ENCODE results near the gene TRPM2.

Gene TRPM2

DNA sequence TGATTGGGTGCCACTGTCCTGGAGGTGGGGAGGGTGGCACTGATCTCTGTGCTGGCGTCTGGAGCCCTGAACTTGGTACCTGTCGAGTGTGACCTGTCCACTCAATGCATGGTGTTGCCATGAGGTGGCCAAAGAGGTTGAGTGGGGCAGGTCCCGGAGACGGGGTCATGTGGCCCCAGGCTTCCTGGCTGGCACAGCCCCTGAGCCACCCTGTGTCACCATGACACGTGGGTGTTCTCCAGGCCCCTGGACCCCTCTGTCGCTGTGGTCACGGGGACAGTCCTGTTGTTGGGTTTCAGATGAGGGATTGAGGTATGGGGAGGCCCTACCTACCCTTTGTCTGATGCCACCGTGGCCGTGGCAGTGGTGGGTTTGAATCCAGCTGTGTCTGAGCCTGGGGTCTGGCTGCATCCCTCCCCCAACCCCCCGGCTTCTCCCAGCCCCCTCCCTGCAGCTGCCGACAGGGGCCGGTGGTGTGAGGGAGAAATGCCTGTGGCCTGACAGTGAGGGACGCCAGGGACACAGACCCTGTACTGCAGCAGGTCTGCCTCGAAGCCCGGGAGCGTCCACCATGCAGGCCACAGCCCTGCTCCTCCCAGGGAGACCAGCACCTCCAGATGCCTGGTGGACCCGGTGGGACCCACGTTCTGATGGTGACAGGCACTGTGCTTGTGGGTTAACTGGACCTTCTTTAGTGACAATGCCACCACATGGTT, 12.0 kb downstream of the TRPM2 start:
- DNase-seq (ENCODE audit: low read depth) = no peak
- no peak overlapping the region for H3K4me3 ChIP-seq (ENCODE audit: control insufficient read depth, low read depth, low read length)
- TF ChIP-seq, protein P1, sequence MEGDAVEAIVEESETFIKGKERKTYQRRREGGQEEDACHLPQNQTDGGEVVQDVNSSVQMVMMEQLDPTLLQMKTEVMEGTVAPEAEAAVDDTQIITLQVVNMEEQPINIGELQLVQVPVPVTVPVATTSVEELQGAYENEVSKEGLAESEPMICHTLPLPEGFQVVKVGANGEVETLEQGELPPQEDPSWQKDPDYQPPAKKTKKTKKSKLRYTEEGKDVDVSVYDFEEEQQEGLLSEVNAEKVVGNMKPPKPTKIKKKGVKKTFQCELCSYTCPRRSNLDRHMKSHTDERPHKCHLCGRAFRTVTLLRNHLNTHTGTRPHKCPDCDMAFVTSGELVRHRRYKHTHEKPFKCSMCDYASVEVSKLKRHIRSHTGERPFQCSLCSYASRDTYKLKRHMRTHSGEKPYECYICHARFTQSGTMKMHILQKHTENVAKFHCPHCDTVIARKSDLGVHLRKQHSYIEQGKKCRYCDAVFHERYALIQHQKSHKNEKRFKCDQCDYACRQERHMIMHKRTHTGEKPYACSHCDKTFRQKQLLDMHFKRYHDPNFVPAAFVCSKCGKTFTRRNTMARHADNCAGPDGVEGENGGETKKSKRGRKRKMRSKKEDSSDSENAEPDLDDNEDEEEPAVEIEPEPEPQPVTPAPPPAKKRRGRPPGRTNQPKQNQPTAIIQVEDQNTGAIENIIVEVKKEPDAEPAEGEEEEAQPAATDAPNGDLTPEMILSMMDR (IDR thresholded peaks at IDR 0.05; ENCODE audit: control insufficient read depth, insufficient read depth, low read depth, low read length, missing control alignments) = no peak

DNA sequence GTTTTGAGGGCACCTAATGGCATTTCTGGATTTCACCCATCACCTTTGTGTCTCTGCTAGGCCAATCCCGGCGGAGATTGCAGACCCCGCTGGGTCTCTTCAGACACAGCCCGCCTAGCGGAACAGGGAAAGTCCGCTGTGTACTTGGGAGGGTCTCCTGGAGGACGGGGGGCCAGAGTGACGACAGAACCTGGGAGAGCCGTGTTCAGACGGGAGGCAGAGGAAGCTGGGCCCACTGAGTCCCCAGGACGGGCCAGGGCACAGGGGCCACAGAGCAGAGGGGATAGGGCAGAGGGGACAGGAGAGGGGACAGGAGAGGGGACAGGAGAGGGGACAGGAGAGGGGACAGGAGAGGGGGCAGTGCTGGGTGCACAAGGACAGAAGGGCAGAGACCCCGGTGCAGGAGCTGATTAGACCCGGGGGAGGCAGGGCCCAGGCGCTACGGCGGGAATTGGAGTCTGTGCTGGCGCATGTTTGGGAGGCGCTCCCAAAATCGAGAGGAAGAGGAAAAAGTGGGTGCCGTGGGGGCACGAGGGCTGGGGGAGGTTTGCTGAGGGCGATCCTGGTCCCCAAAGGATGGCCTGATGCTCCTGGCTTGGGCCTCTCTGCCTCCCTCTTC, 12.7 kb downstream of the TRPM2 start:
- H3K4me3 ChIP-seq (ENCODE audit: control insufficient read depth, low read depth, low read length) = no peak overlapping the region
- TF ChIP-seq, protein P1 (IDR thresholded peaks at IDR 0.05; ENCODE audit: control insufficient read depth, insufficient read depth, low read depth, low read length, missing control alignments) = no peak
- DNase-seq (ENCODE audit: low read depth) = no peak

DNA sequence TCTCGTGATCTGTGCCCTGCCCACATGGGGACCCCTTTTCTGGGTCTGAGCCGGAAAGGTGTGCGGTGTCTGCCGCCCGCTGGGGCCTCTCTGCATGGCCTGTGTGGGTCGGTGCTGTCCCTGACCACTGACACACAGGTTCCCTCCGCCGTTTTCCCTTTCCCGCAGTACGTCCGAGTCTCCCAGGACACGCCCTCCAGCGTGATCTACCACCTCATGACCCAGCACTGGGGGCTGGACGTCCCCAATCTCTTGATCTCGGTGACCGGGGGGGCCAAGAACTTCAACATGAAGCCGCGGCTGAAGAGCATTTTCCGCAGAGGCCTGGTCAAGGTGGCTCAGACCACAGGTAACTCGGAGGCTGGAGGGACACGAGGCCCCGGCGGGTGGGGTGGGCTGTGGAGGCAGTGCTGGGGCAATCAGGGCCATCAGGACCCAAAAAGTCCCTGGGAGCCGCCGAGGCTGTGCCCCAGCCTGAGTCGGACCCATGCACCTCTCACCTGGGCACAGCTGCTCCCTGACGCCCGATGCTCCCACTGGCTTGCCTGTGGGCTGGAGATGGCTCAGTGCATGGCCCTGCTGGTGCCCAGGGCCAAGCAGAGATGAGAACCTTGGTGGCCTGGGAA, 13.3 kb downstream of the TRPM2 start:
- no peak overlapping the region for H3K4me3 ChIP-seq (ENCODE audit: control insufficient read depth, low read depth, low read length)
- no peak for DNase-seq (ENCODE audit: low read depth)
- TF ChIP-seq, protein P1 (IDR thresholded peaks at IDR 0.05; ENCODE audit: control insufficient read depth, insufficient read depth, low read depth, low read length, missing control alignments) = no peak

DNA sequence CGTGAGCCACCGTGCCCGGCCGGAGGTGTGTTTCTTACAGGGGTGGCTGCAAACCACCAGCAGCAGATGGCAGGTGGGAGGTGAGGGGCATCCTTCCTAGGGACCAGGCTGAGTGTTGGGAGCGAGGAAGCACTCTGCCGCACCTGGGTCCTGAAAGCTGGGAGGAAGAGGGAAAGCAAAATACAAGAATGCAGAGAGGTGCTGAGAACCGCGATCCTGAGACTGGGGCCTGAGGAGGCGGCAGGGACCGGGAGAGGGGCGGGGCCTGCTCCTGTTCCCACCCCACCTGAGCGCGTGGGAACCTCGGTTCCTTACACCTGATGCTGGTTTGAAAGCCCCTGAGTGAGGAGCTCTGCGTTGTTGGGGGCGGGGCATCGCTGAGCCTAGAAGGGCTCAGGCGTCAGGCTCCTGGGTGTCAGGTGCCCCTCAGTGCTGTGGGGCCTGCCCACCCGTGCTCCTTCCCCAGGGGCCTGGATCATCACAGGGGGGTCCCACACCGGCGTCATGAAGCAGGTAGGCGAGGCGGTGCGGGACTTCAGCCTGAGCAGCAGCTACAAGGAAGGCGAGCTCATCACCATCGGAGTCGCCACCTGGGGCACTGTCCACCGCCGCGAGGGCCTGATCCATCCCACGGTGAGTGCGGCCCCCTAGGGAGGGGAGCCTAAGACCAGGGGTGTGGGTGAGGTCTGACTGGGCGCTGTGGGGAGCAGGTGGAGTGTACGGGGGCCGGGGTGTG, 15.5 kb downstream of the TRPM2 start:
- TF ChIP-seq, protein P1 (IDR thresholded peaks at IDR 0.05; ENCODE audit: control insufficient read depth, insufficient read depth, low read depth, low read length, missing control alignments) = no peak
- H3K4me3 ChIP-seq (ENCODE audit: control insufficient read depth, low read depth, low read length) = no peak overlapping the region
- no peak for DNase-seq (ENCODE audit: low read depth)

DNA sequence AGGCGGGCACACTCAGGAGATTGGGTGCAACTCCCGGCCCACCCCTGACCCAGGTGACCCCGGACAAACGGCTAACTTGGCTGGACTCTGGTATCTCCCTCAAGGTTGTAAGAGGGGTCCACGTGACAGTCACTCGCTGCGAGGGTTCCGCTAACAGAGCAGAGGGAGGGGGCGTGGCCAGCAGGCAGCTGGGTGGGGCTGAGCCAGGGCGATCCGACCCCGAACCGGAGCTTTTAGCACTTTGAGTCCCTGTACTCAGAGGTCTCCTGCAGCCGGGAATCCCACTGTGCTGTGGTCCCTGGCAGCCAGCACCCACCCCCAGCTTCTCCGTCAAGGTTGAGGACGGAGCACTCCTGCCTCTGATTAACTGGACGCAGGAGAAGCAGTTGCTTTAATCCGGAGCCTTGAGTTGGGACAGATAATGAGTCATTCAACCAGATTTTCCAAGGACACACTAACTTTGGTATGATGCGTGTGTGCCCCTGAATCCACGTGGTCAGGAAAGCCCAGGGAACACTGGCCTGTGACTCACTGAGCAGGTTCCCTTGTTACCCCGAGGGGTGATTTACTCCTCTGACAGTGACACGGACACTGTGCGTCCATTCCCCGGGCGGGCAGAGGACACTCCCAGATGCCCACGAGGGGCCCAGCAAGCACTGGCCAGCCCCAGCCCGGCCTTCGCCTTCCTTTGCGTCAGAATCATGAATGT, 16.8 kb downstream of the TRPM2 start:
- TF ChIP-seq, protein P1 (IDR thresholded peaks at IDR 0.05; ENCODE audit: control insufficient read depth, insufficient read depth, low read depth, low read length, missing control alignments) = no peak
- DNase-seq (ENCODE audit: low read depth) = peak; percentile 33
- H3K4me3 ChIP-seq (ENCODE audit: control insufficient read depth, low read depth, low read length) = no peak overlapping the region
